ENCODE results near the gene DHX9.
A peak's percentile ranks its signal among the peaks of the same experiment; 100 is the strongest.

DHX9 gene

DNA sequence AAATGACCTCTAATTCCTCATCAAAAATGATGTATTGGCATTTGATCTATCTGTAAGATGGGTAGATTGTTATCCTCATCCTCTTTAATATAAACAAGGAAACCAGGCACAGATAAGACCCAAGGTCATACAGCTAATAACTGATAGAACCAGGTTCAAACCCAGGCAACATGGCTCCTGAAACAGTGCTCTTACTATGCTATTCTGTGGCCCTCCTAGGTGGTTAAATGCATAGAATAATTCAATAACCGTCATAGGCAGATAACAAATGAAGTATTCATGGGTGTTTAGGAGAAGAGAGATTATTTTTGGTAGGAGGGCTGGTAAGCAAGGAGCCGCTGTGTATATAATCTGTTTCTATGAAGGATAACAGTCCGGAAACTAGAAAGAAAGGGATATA lies 46.4 kb downstream of the DHX9 start:
- no peaks in the 10 kb centered on the region for H3K27me3 ChIP-seq (ENCODE audit: insufficient read depth, poor library complexity, severe bottlenecking)
- no peak overlapping the region for H3K4me3 ChIP-seq (replicated peaks; ENCODE audit: insufficient read depth, low read length)
- H3K27ac ChIP-seq (replicated peaks) = no peak overlapping the region
- DNase-seq (ENCODE audit: low read depth in 1 of 2, low spot score in 1 of 2) = no peak
- TF ChIP-seq, protein P1, sequence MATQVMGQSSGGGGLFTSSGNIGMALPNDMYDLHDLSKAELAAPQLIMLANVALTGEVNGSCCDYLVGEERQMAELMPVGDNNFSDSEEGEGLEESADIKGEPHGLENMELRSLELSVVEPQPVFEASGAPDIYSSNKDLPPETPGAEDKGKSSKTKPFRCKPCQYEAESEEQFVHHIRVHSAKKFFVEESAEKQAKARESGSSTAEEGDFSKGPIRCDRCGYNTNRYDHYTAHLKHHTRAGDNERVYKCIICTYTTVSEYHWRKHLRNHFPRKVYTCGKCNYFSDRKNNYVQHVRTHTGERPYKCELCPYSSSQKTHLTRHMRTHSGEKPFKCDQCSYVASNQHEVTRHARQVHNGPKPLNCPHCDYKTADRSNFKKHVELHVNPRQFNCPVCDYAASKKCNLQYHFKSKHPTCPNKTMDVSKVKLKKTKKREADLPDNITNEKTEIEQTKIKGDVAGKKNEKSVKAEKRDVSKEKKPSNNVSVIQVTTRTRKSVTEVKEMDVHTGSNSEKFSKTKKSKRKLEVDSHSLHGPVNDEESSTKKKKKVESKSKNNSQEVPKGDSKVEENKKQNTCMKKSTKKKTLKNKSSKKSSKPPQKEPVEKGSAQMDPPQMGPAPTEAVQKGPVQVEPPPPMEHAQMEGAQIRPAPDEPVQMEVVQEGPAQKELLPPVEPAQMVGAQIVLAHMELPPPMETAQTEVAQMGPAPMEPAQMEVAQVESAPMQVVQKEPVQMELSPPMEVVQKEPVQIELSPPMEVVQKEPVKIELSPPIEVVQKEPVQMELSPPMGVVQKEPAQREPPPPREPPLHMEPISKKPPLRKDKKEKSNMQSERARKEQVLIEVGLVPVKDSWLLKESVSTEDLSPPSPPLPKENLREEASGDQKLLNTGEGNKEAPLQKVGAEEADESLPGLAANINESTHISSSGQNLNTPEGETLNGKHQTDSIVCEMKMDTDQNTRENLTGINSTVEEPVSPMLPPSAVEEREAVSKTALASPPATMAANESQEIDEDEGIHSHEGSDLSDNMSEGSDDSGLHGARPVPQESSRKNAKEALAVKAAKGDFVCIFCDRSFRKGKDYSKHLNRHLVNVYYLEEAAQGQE (IDR thresholded peaks at IDR 0.05; ENCODE audit: insufficient replicate concordance, low read depth) = no peak
- TF ChIP-seq SPI1 (IDR thresholded peaks at IDR 0.05; ENCODE audit: borderline replicate concordance, low read depth) = no peak
- TF ChIP-seq POLR2AphosphoS5 (IDR thresholded peaks at IDR 0.05; ENCODE audit: low read depth) = no peak
- TF ChIP-seq GABPA (IDR thresholded peaks at IDR 0.05; ENCODE audit: low read depth) = no peak
- TF ChIP-seq, protein P2, sequence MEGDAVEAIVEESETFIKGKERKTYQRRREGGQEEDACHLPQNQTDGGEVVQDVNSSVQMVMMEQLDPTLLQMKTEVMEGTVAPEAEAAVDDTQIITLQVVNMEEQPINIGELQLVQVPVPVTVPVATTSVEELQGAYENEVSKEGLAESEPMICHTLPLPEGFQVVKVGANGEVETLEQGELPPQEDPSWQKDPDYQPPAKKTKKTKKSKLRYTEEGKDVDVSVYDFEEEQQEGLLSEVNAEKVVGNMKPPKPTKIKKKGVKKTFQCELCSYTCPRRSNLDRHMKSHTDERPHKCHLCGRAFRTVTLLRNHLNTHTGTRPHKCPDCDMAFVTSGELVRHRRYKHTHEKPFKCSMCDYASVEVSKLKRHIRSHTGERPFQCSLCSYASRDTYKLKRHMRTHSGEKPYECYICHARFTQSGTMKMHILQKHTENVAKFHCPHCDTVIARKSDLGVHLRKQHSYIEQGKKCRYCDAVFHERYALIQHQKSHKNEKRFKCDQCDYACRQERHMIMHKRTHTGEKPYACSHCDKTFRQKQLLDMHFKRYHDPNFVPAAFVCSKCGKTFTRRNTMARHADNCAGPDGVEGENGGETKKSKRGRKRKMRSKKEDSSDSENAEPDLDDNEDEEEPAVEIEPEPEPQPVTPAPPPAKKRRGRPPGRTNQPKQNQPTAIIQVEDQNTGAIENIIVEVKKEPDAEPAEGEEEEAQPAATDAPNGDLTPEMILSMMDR (IDR thresholded peaks at IDR 0.05; ENCODE audit: insufficient read depth, low read length) = no peak

- Histone ChIP-seq H3K27ac (replicated peaks) (no peak overlapping the region), H3K27me3 (ENCODE audit: insufficient read depth, poor library complexity, severe bottlenecking) (no peaks in the 10 kb centered on the region), H3K4me3 (replicated peaks; ENCODE audit: insufficient read depth, low read length) (no peak overlapping the region)
- TF ChIP-seq, protein P2 (IDR thresholded peaks at IDR 0.05; ENCODE audit: insufficient read depth, low read length) = no peak
- TF ChIP-seq GABPA (IDR thresholded peaks at IDR 0.05; ENCODE audit: low read depth) (no peak), SPI1 (IDR thresholded peaks at IDR 0.05; ENCODE audit: borderline replicate concordance, low read depth) (no peak), POLR2AphosphoS5 (IDR thresholded peaks at IDR 0.05; ENCODE audit: low read depth) (no peak)
- TF ChIP-seq, protein P1 (IDR thresholded peaks at IDR 0.05; ENCODE audit: insufficient replicate concordance, low read depth) = no peak
- DNase-seq (ENCODE audit: low read depth in 1 of 2, low spot score in 1 of 2) = no peak
Measured at GRCh38 chr1:182886985-182887384, 47.8 kb downstream of the DHX9 start.

- H3K27me3 ChIP-seq (ENCODE audit: insufficient read depth, poor library complexity, severe bottlenecking) = no peaks in the 10 kb centered on the region
- H3K27ac ChIP-seq (replicated peaks) = peak overlapping the region; percentile 68
- DNase-seq (ENCODE audit: low read depth in 1 of 2, low spot score in 1 of 2) = peak in 1 of 2 experiments; percentile 16
- H3K4me3 ChIP-seq (replicated peaks; ENCODE audit: insufficient read depth, low read length) = no peak overlapping the region
- TF ChIP-seq, protein P1 (IDR thresholded peaks at IDR 0.05; ENCODE audit: insufficient replicate concordance, low read depth) = no peak
- TF ChIP-seq SPI1 (IDR thresholded peaks at IDR 0.05; ENCODE audit: borderline replicate concordance, low read depth) (no peak), POLR2AphosphoS5 (IDR thresholded peaks at IDR 0.05; ENCODE audit: low read depth) (no peak), GABPA (IDR thresholded peaks at IDR 0.05; ENCODE audit: low read depth) (no peak)
- TF ChIP-seq, protein P2 (IDR thresholded peaks at IDR 0.05; ENCODE audit: insufficient read depth, low read length) = no peak
Measured at GRCh38 chr1:182888736-182889531, 49.8 kb downstream of the DHX9 start.

Measured in HL-60 (cell line).